ENCODE results near the gene RNF2. TPM values are rescaled to one million over a fixed set of nuclear protein-coding genes. Genes with fewer than 3 reads are reported as not detected.

Gene RNF2
- total RNA-seq, 1 experiment from 2014 or later, result 75.3 TPM

- H3K14ac ChIP-seq (ENCODE audit: insufficient read depth, low read length), result no peak overlapping the region
- H2BK20ac ChIP-seq (ENCODE audit: low read depth, low read length, poor library complexity, severe bottlenecking), result no peak overlapping the region
- no peak overlapping the region for H2AFZ ChIP-seq (ENCODE audit: low read length)
- H4K20me1 ChIP-seq (ENCODE audit: control insufficient read depth, insufficient read depth, insufficient read length), result no peaks in the 10 kb centered on the region
- Mint-ChIP-seq H3K36me3 (ENCODE audit: insufficient read depth in 1 of 3, low read depth in 3 of 3) (peaks cover 6 to 35% (median 11%) of the 10 kb centered on the region in 3 experiments), H3K4me1 (peaks cover 45% of the 10 kb centered on the region in 2 experiments), H3K27ac (peak overlapping the region in 1 of 3 experiments; percentile 37; a peak in 1 of 7 replicates), H3K9me3 (peaks cover 0 to 4% of the 10 kb centered on the region in 2 experiments; a peak in 2 of 5 replicates), H3K27me3 (ENCODE audit: low read depth) (no peaks in the 10 kb centered on the region), H3K4me3 (no peak overlapping the region)
- no peak overlapping the region for H3T11ph ChIP-seq (ENCODE audit: low read length)
- peaks cover 3% of the 10 kb centered on the region for H3K23me2 ChIP-seq (ENCODE audit: insufficient read length, low read depth, low read length, poor library complexity, severe bottlenecking)
- no peak overlapping the region for H3K27ac ChIP-seq (ENCODE audit: insufficient read length, low read depth, low read length)
- no peak overlapping the region for H2BK120ac ChIP-seq (ENCODE audit: low read depth, low read length, poor library complexity, severe bottlenecking)
- no CpG with 5 or more reads among the region's 5 CpGs for WGBS (ENCODE audit: extremely low coverage, insufficient read length, low lambda C conversion rate)
- DNase-seq, result no peak
- peaks cover 51% of the 10 kb centered on the region for H3K79me2 ChIP-seq (ENCODE audit: insufficient read depth, low read length)
- H3K4ac ChIP-seq (ENCODE audit: low read depth, low read length), result no peak overlapping the region
- H3K4me1 ChIP-seq (ENCODE audit: insufficient read depth, low read length), result peaks cover 3% of the 10 kb centered on the region; the same call in 1 of the 2 replicates
- no peaks in the 10 kb centered on the region for H3K9me3 ChIP-seq (ENCODE audit: control insufficient read depth, low read depth, low read length)
- no peak overlapping the region for H3K9ac ChIP-seq (ENCODE audit: extremely low read depth, insufficient read length, low read length)
- H4K5ac ChIP-seq (ENCODE audit: insufficient read length, low read depth, low read length), result no peak overlapping the region
- H3K4me2 ChIP-seq (ENCODE audit: insufficient read depth, insufficient read length, low read length), result no peak overlapping the region
- H2AK5ac ChIP-seq (ENCODE audit: insufficient read length, low read length), result no peak overlapping the region
- H3K23ac ChIP-seq (ENCODE audit: insufficient read length, low read depth, low read length), result no peak overlapping the region
- peaks cover 7% of the 10 kb centered on the region for H3K79me1 ChIP-seq (ENCODE audit: insufficient read depth, low read depth, low read length, poor library complexity, severe bottlenecking)
- no peak overlapping the region for H3K18ac ChIP-seq (ENCODE audit: insufficient read length, low read depth, low read length)
- H4K8ac ChIP-seq (replicated peaks; ENCODE audit: insufficient read length, low read depth, low read length), result no peak overlapping the region
- H3K27me3 ChIP-seq (ENCODE audit: insufficient read depth, low read length), result no peaks in the 10 kb centered on the region; the same call in 1 of the 2 replicates
- no peak overlapping the region for H4K91ac ChIP-seq (ENCODE audit: insufficient read length, low read depth, low read length)
- H2BK15ac ChIP-seq (ENCODE audit: low read depth, low read length), result no peak overlapping the region
- no peak for TF ChIP-seq CTCF (conservative IDR thresholded peaks at IDR 0.05)
- no peak overlapping the region for H2BK5ac ChIP-seq (ENCODE audit: insufficient read length, low read length)
- no peak overlapping the region for H3K56ac ChIP-seq (ENCODE audit: insufficient read length, low read depth, low read length)
- H2BK12ac ChIP-seq (ENCODE audit: insufficient read length, low read depth, low read length), result no peak overlapping the region
Observed at GRCh38 chr1:185050823-185051451, 5.6 kb downstream of the RNF2 start.
